ENCODE data around the gene PKHD1.

Gene PKHD1

DNA sequence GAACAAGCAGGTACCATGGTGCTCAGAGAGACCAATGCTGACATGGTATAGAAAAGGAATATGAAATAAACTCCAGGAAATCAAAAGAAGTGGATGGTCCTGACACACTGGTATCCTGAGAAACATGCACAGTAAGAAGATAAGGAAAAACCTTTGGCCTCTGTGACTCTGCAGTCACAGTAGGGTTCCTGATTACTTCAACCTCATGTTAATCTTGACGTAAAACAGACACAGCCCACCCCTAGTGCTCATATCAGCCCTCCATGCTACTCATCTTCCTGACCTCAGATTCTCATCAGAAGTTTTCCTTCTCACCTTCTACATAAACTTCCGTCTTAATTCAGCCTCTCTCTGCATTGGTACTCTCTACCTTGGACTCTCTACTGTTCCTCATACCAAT, 240.9 kb downstream of the PKHD1 start:
- no peak for DNase-seq

DNA sequence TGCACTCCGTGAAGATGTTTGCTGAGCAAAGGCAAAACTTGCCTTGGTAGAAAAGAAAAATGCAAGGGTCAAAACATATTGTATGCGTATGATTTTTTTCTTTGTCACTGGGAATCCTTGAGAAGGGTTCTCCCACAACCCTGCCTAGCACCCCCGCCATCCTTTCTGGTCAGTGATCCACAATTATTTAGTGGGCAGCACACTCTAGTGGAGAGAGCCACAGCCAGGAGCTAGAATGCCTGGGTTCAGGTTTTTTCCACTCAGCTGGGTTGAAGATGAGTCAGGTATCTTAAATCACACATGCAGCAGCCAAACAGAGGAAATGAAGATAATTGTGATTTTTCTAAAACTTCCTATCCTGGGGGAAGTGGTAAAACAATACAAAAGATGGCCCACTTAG, 243.1 kb downstream of the PKHD1 start:
- DNase-seq = no peak

DNA sequence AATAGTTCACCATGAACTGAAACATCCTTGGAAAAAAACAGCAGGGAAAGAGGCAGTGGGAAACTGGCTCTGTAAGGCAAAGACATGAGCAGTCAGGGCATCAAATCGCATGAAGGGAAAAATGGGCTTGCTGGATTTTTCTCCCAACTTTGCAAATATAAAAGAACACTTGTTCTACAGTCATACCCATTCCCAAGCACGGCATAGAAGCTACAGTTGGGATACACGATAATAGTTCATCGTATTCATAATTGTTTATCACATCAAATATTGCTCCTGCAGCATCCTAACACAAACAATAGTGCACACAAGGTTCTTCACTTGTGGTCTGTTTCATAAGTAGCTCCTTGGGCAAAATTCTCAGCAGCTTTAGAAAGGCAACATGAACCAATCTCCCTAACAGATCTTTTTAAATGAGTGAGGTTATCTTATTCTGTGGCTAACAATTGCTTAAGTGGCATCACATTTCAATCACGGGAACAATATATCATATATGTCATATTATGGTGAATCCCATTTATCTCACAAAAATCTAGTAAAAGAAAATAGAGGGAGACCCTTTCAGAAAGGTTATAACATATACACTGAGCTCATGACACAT, 243.9 kb downstream of the PKHD1 start:
- no peak for DNase-seq

DNA sequence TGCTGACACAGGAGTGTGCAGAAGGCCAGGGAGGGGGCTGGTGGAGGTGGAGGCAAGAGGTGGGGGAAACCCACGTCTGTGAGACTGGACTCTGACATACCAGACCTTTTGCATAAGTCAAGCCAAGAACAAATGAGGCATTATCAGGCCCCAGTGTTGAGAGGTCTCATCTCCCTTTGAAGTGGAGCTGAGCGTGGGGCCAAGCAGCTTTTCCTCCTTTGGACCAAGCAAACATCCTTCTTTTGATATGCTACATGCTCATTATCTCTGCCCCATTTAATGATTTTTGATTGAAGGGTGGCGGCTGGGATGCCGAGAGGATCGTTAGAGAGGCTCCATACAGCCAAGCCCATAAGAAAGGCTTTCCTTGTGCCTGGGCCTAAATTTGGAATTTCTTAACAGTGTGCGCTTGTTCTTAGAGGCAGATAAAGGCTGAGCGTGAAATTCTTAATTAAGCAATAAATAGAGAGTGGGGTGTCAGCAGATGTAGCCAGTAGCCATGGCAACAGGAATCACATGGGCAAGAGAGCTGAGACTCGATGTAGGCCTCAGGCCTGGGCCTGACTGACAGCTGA, 244.5 kb downstream of the PKHD1 start:
- no peak for DNase-seq

DNA sequence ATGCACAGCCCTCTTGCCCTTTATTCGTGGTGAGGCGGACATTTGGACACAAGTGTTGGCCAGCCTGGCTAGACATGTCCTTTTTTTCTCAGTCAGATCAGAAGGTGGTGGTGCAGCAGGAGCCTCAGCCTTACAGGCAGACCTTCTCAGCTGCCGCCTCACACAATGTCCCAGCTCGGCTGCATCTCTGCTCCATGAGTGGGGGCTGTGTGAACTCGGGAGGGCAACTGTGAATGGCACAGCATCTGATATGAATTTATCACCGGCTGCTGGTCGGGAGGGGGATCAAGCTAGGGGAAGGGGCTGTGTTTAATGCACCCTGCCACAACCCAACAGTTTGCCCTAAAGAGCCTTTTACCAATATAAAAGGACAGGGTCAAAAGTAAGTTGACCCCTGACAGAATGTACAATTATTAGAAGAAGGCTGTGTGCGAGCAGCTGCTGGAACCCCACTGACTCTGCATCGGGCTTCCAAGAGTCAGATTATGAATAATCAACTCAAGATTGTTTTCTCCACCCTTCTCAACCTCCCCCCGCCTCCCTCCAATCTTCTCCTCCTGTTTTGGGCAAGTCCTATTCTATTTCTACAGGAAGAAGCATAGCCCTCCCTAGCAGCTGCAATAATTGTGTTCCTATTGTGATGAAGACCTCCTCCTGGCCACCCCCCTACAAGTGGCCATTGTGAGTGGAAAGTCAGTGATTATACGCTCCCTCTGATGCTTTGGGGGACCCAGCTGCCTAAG, 245.2 kb downstream of the PKHD1 start:
- no peak for DNase-seq

DNA sequence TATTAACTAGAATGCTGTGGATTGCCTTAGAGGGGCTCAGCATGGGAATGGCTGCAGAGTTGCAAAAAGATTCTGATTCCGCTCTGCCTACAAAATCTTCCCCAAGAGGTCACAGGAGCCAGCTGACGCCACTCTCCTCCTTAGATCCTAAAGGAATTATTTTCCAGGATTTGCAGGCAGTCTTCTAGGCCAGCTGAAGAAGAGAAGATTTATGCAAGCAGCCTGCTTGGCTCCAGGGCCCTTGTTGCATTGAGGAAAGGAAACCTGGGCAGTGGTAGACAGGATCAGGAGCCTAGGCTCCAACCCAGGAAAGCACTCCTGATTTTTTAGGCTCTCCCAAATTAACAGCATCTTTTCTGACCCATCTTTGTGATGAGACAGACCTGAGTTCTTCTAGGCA, 245.8 kb downstream of the PKHD1 start:
- DNase-seq = no peak

DNA sequence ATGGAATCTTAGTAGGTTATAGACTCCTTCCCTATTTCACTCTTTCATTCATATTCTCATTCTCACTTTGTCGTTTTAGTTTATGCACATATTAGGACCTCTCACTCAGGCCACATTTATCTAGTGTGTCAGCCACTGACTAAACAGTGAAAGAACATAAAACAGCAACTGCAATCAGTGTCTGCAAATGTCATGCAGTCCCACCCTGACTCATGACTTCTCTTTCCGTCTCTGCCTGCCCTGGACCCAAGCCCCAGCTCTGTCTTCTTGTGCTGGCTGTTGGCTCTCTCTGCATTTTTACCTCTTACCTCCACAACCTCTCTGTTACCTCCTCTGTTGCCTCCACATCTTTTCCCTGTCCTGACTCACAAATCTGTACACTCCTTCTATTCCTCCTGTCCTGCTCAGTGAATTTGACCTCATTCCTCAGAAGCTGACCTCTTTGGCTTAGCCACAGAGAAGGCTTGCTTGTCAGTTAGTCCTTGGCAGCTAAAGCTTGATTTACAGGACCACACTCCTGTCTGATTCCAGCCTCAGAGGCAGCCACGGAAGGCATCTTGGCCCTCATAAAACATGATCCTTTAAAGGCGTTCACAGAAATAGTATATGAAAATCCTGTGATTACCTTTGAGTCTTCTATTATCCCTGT, 247.6 kb downstream of the PKHD1 start:
- no peak for DNase-seq

DNA sequence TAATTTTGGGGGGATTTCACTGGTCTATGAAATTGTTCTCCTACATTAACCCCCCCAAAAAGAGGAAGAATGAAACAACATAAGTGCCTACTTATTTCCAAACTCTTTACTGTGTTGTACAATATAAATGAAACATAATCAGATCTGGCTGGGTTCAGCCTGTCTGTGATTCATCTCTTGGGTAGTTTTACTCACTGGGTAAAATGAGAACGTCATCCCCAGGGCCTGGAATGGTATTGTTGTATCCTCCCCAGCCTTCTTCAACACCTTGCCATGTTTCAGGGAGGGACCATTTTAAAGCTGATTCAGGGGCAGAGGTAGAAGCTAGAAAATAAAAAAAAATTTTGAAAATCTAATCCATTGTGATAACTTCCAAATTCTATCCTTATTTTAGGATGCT, 256.7 kb downstream of the PKHD1 start:
- DNase-seq = no peak

DNA sequence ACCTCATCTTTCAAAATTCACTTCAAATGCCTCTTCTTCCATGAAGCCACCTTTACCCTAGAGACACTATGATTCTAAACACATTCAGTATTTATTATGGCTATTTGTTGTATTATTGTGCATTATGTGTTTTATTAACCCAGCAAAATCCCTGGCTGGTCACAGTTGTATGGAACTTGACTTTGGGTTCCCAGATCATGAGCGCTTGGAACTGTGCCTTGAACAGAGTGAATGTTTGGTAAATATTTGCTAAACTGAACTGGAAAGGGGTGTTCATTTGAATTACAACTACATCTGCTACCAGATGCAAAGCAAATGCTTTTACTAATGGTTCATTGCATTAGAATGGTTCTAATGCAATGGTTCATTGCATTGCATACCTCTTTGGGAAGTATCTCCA, 259.8 kb downstream of the PKHD1 start:
- DNase-seq = no peak

DNA sequence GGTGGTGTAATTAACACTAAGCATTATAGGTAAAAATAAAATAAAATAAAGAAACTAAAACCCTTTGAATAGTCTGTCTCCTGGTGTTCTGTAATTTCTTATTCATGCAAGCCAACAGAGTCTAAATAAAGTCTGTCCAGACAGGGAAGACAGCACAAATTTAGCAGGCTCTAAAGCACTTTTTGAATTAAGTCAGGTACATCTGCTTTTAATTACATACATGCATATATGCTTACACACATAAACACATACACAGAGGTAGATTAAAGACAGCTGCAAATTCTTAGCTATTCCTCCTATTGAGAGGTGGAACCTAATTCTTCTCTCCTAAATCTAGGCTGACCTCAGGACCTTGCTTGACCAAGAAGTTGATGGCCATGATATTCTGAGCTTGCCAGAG, 262.5 kb downstream of the PKHD1 start:
- DNase-seq = no peak

DNA sequence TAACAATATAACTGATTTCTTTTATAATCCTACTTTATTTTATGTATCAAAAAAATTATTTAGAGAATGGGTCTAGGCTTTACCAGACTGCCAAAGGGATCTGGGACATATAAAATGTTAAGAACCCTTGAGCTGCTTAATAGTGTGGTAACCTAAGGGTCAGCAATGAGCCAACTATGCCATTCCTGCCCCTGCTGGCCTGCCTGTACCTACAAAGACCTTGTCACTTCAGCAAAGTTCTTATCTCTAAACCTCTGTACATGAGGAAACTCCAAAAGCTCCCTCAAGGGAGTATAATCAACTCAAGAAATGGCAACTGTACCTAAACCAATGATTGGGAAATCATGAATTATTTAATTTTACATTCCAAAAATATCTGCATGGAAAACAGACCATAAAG, 266.9 kb downstream of the PKHD1 start:
- DNase-seq = no peak

DNA sequence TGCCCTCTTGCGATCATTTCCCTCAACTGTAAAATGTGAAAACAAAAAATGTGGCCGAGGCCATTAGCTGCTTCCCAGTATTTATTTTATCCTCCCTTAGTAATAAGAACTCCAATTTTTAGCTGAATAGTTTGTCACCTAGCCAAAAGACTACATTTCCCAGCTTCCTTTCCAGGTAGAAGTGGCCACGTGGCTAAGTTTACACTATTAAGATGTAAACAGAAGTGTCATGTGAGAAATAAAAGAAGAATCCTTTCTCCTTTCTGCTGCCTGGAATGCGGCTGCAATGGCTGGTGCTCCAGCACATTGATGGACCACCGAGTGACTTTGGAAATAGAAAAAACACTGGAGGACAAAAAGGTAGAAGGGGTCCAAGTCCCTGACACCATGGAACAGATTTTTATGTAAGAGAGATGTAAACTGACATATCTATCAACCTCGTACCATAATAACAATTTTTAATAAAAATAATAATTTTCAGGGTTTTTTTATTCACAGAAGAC, 268.8 kb downstream of the PKHD1 start:
- no peak for DNase-seq

DNA sequence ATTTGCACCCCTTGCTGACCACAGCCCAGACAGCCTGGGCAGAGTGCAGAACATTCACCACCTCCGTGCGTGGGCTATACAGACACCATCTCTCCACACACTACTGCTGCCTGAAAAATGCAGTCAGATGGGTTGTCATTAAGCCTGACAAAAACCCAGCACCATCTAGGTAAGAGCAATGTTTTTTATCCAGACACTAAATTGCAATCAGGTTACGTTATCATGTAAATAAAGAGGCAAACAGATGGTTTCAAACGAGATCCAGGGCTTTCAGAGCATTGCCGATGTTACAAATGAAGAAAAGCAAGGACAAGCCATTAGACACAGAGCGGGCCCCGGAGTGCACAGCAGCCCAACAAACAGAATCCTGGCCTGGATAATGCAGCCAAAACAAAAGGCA, 269.6 kb downstream of the PKHD1 start:
- no peak for DNase-seq

DNA sequence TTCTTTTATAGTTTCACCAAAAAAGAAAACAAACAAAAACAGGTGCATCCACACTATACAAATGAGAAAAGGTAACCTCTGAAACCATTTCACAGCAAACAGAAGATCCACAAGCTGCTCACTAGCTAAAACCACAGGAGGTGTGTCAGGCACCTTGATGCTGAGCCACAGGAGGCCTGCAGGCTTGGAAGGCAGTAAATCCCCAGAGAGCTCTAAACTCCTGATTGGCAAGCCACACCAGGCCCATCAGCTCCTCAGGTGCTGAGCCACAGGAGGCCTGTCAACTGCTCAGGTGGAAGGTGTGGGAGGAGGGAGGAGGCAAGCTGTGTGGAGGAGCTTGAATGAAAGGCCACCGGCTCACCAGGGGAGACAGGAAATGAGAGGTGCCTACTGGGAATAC, 273.0 kb downstream of the PKHD1 start:
- no peak for DNase-seq

DNA sequence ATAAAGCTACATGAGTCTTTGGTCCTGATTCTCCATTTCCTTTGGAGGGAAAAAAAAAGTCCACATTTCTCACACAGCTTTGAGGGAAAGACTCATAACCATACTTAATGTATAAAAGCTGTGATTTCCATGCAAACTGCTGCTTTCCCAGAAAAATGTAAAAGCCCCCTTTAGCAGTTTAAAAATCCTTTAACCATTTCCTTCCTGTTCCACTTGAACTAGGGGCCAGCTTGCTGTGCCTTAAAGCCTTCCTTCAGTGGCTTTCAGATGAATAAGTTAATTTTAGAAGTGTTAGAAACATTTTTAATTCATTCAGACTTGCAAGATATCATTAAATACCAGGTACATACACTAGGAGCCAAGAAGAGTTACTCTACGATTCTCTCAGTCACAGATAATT, 273.5 kb downstream of the PKHD1 start:
- no peak for DNase-seq

DNA sequence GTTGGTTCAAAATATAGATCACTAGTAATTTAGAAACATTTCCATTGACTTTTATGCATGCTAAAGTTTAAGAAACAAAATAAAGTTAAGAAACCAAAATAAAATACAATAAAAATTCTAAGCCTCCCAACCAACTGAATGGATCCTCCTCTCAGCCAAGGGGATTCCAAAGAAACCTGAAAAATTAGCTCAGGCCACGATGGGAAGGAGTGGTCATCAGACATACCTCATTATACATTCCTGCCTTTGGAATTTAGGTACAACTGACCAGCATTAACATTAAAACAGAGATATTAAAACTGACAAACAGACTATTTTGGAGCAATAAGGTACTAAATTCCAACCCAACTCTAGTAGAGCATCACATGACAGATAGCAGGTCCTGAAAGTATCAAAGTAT, 275.2 kb downstream of the PKHD1 start:
- no peak for DNase-seq

DNA sequence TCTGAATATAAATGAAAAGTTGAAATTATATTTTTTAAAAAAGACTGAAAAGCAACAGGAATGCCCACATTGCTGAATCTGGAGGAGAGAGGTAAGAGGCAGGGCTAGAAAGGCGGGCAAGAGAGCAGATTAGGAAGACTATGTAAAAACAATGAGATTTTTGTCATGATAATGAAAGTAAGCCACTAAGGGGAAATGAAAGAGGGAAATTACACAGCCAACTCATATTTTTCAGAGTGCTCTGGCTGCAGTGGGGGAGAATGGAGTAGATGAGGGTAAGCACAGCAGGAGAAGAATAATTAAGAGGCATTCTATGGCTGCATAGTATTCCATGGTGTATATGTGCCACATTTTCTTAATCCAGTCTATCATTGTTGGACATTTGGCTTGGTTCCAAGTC, 281.9 kb downstream of the PKHD1 start:
- no peak for DNase-seq

DNA sequence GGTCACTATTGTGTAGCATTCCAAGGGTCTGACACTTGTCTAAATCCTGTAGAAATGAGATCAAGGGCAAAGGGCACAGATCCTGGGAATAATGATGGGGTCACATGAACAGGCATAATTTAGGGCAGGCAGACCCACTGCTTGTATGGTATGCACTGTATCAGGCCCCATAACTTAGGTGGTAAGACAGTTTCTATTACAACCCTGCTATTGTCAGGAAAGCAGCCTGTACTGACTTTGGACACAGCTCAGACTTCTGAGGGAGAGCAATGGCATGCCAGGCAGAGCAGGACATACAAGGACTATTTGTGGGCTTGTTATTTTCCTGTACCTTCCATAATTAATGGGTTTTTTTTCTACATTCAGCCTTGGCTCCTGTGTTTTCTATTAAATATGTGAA, 286.8 kb downstream of the PKHD1 start:
- DNase-seq = no peak

DNA sequence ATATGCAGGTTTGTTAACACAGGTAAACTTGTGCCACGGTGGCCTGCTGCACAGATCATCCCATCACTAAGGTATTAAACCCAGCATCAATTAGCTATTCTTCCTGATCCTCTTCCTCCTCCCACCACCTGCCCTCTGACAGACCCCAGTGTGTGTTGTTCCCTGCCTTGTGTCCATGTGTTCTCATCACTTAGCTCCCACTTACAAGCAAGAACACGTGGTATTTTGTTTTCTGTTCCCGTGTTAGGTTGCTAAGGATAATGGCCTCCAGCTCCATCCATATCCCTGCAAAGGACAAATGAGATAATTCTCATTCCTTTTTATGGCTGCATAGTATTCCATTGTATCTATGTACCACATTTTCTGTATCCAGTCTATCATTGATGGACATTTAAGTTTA, 294.0 kb downstream of the PKHD1 start:
- DNase-seq = no peak

DNA sequence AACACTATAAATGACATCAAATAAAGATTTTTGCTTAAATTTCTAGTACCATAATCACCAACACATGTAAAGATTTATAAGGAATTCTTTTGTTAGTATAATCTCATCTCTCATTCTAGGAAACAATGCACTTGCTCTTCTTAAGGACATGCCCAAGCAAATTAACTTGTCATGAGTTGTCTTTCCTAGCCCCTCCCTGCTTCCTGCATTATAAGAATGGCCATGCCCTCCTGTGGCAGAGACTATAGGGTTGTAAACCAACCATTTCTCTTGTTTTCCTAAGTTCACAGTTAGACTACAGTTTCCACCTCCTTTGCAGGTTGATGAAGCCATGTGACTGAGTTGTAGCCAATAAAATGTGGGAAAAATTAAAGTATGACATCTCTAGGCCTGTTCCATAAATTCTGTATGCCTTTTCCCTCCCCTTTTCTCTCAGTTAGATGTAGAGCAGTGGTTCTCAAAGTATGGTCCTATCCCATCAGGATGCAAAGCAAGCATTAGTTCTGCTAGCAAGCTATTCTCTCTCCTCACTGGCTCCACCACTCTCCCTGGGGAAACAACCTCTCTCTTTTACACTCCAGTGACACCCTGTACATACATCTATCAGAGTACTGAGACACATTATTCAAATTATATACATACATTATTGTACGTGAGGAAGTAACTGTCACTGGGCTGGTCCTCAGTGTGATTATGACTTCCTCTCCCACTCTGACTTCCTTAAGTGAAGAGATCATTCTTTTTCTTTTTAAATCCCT, 295.0 kb downstream of the PKHD1 start:
- DNase-seq = no peak

DNA sequence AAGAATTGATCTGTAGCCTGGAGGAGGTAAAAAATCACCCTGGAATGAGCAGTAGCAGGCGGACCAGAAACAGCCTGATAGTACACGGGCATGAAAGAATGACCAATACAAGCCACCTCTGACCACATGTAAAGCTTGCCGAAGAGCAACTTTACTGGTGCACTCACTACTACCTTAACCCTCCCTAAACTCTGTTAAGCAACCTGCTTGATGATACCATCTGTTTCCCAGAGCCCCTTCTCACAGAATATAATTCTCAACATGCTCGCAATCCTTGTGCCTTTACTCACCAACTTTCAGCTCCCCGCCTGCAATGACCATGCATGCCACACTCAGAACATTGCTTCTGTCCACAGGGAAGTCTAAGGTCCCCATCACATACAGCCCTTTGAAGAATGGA, 296.5 kb downstream of the PKHD1 start:
- DNase-seq = no peak

DNA sequence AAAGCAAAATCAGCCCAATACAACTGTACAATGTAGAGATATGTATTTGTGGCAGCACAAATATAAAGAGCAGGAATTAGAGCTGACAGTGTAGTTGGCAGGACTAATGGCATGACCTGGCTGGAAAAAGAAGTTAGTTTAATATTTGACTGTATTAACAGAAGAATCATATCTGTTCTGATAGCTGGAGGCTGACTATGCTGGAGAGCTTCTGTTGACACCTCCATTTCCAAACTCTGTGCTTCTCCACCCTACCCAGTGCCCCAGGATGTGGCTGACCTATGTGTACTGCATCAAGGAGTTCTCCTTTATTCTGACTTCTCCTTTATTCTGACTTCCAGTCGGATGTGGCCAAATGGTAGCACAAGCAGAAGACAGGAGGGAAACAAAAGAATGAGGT, 299.3 kb downstream of the PKHD1 start:
- DNase-seq = no peak

DNA sequence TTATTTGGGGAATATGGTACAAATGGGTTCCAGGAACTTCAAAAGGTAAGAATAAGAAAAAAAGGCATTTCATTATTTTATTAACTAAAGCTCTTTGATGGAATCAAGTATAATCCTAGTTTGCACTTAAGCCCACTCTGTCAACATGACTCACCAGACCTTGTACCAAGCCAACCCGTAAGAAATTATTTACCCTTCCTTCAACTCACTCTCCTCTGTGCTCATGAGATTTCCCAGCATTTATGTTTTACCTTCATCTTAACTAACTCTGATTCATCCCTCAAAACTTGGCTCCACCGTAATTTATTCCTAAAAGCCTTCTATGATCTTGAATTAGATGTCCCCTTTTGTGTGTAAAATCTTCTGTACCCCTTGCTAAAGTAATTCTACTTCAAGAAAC, 308.7 kb downstream of the PKHD1 start:
- DNase-seq = no peak

Measured in activated CD4-positive, alpha-beta T cell treated with anti-CD3 and anti-CD28 coated beads, Interleukin-10, Interleukin-2, amounts not matched to agents 100 ng/mL and 50 ng/mL, durations not matched to agents 16 hours and 8 hours (primary cell).